Stomach (tissue), 4 donors: ENCODE data around the gene MKX.

Source experiments
- POLR2A ChIP-seq, 4 donors: fragments of 450-650 bp; IDR thresholded peaks; one replicate each; pipeline ENCODE4 v1.6.1; 2016; ENCODE audit warnings: antibody characterized with exemption in 4 of 4, control low read depth in 2 of 4, mild to moderate bottlenecking in 1 of 4, moderate library complexity in 1 of 4
- POLR2AphosphoS5 ChIP-seq, 3 donors: sonication (generic); formaldehyde crosslinking; IDR thresholded peaks; one replicate each; pipeline ENCODE4 v1.6.1; 2016; ENCODE audit warnings: antibody characterized with exemption in 3 of 3
- TF ChIP-seq, protein P1 (sequence below), 7 experiments: fragments of 450-650 bp in 4 of 7; fragments of 200-600 bp in 3 of 7; sonication (generic) in 3 of 7; IDR thresholded peaks; one replicate each; pipeline ENCODE4 v1.5.1; 2016 to 2019; ENCODE audit warnings: antibody characterized with exemption in 7 of 7, control low read depth in 2 of 7, mild to moderate bottlenecking in 1 of 7

GRCh38 chr10:27680691-27681605, 64.7 kb downstream of the MKX start:
- TF ChIP-seq, protein P1, sequence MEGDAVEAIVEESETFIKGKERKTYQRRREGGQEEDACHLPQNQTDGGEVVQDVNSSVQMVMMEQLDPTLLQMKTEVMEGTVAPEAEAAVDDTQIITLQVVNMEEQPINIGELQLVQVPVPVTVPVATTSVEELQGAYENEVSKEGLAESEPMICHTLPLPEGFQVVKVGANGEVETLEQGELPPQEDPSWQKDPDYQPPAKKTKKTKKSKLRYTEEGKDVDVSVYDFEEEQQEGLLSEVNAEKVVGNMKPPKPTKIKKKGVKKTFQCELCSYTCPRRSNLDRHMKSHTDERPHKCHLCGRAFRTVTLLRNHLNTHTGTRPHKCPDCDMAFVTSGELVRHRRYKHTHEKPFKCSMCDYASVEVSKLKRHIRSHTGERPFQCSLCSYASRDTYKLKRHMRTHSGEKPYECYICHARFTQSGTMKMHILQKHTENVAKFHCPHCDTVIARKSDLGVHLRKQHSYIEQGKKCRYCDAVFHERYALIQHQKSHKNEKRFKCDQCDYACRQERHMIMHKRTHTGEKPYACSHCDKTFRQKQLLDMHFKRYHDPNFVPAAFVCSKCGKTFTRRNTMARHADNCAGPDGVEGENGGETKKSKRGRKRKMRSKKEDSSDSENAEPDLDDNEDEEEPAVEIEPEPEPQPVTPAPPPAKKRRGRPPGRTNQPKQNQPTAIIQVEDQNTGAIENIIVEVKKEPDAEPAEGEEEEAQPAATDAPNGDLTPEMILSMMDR (IDR thresholded peaks at IDR 0.05) = no peak
- TF ChIP-seq POLR2AphosphoS5 (IDR thresholded peaks at IDR 0.05) (no peak), POLR2A (IDR thresholded peaks at IDR 0.05) (no peak)
